HG03558 (cell line): ENCODE results near the gene BANK1.
A peak's percentile ranks its signal among the peaks of the same experiment; 100 is the strongest.

ENCODE experiments used
- ATAC-seq: cut with Tn5 transposase; IDR thresholded peaks from one replicate; pipeline ENCODE4 v1.9.1; 2021; ENCODE audit warnings: moderate number of reproducible peaks; ENCODE audit not compliant: unreplicated experiment; ENCODE audit errors: extremely low read depth

BANK1 gene

GRCh38 chr4:101953949-101954348, 163.4 kb downstream of the BANK1 start:
- ATAC-seq: no peak

- ATAC-seq: no peak
Observed at GRCh38 chr4:101954351-101954750, 163.8 kb downstream of the BANK1 start.

GRCh38 chr4:101954975-101955678, 164.6 kb downstream of the BANK1 start:
- ATAC-seq: no peak

GRCh38 chr4:101956068-101956825, 165.7 kb downstream of the BANK1 start:
- ATAC-seq: no peak

- ATAC-seq: no peak
Observed at GRCh38 chr4:101958547-101958946, 168.0 kb downstream of the BANK1 start.

GRCh38 chr4:101960431-101960830, 169.9 kb downstream of the BANK1 start:
- ATAC-seq: no peak

- no peak for ATAC-seq
Observed at GRCh38 chr4:101961144-101961543, 170.6 kb downstream of the BANK1 start.

- no peak for ATAC-seq
Observed at GRCh38 chr4:101967697-101968346, 177.3 kb downstream of the BANK1 start.

- no peak for ATAC-seq
Observed at GRCh38 chr4:101968364-101968763, 177.8 kb downstream of the BANK1 start.

GRCh38 chr4:101969965-101970364, 179.4 kb downstream of the BANK1 start:
- ATAC-seq: no peak

- ATAC-seq: no peak
Observed at GRCh38 chr4:101970547-101971155, 180.1 kb downstream of the BANK1 start.

- ATAC-seq: no peak
Observed at GRCh38 chr4:101972791-101973190, 182.3 kb downstream of the BANK1 start.

- ATAC-seq: no peak
Observed at GRCh38 chr4:101973361-101973760, 182.8 kb downstream of the BANK1 start.

GRCh38 chr4:101977076-101977475, 186.5 kb downstream of the BANK1 start:
- no peak for ATAC-seq

- ATAC-seq: no peak
Observed at GRCh38 chr4:101981756-101982155, 191.2 kb downstream of the BANK1 start.

- ATAC-seq: no peak
Observed at GRCh38 chr4:101983835-101984234, 193.3 kb downstream of the BANK1 start.

- ATAC-seq: peak; percentile 92
Observed at GRCh38 chr4:101987623-101988243, 197.2 kb downstream of the BANK1 start.

- ATAC-seq: no peak
Observed at GRCh38 chr4:101989551-101989950, 199.0 kb downstream of the BANK1 start.

GRCh38 chr4:101992446-101992845, 201.9 kb downstream of the BANK1 start:
- no peak for ATAC-seq
